Kidney (tissue), 14 donors: ENCODE results near the gene ABHD10. TPM values are rescaled to one million over a fixed set of nuclear protein-coding genes. Genes with fewer than 3 reads are reported as not detected.

Experiments
- DNase-seq, 5 donors: peaks; one replicate each; pipeline ENCODE4 v3.0.0-alpha.2; 2013 to 2020
- FAIRE-seq: peaks from 2 replicates; lab custom pipeline; 2012; peaks lifted over from hg19 to GRCh38; lab: Jason Lieb, UNC
- H3K27ac ChIP-seq, 2 donors: one replicate each; pipeline ENCODE4 v1.7.0; 2013; ENCODE audit warnings: low read depth in 2 of 2, low read length in 2 of 2, inconsistent platforms in 1 of 2
- H3K27me3 ChIP-seq: one replicate; pipeline ENCODE4 v1.7.1; 2013; ENCODE audit warnings: low read length, inconsistent platforms; ENCODE audit not compliant: control insufficient read depth, insufficient read depth
- H3K36me3 ChIP-seq, 3 donors: one replicate each; pipeline versions ENCODE4 v1.7.0 to v1.7.1; 2013; ENCODE audit warnings: low read length in 3 of 3, control low read depth in 1 of 3, inconsistent platforms in 1 of 3; ENCODE audit not compliant: insufficient read depth in 3 of 3, control insufficient read depth in 2 of 3
- H3K4me1 ChIP-seq, 3 donors: one replicate each; pipeline versions ENCODE4 v1.7.0 to v1.7.1; 2013; ENCODE audit warnings: low read length in 3 of 3, inconsistent platforms in 1 of 3, low read depth in 1 of 3; ENCODE audit not compliant: control insufficient read depth in 2 of 3, insufficient read depth in 2 of 3
- H3K4me3 ChIP-seq, 3 donors: one replicate each; pipeline versions ENCODE4 v1.7.0 to v1.8.1; 2013; ENCODE audit warnings: low read length in 3 of 3, control low read depth in 1 of 3, inconsistent platforms in 1 of 3
- H3K9ac ChIP-seq, 3 donors: one replicate each; pipeline versions ENCODE4 v1.7.0 to v1.7.1; 2013; ENCODE audit warnings: low read length in 3 of 3, control low read depth in 1 of 3, inconsistent platforms in 1 of 3
- H3K9me3 ChIP-seq, 3 donors: one replicate each; pipeline versions ENCODE4 v1.7.0 to v1.7.1; 2013; ENCODE audit warnings: low read length in 3 of 3, control low read depth in 1 of 3, inconsistent platforms in 1 of 3; ENCODE audit not compliant: control insufficient read depth in 2 of 3, insufficient read depth in 1 of 3
- CTCF ChIP-seq: IDR thresholded peaks from 3 replicates; pipeline ENCODE4 v1.5.1; 2012; ENCODE audit warnings: mild to moderate bottlenecking, moderate library complexity, borderline replicate concordance; ENCODE audit not compliant: insufficient read depth; ENCODE audit errors: extremely low read depth
- intact Hi-C: fragments of 100-400 bp; cut with DNase I; formaldehyde crosslinking; loops from one replicate; pipeline ENCODE4 v1.11.1; 2022
- polyA plus RNA-seq: library from polyadenylated mRNA; stranded (reverse); fragments of 350-450 nt; fragmentation: Illumina TruSeq; extraction: RNeasy Lipid Tissue Mini Kit (QIAGEN cat#74804); gene quantifications from one replicate; pipeline ENCODE4 v1.2.3, GENCODE V29; 2014; ENCODE audit warnings: low read depth, low replicate concordance; ENCODE audit not compliant: insufficient read depth
- total RNA-seq: library from RNA; stranded (reverse); fragmentation: NEBNext Ultra II Directional; extraction: Animal tissue kit (Norgen Biotek cat#: 25700); gene quantifications from one replicate; pipeline ENCODE4 v1.2.1, GENCODE V29; 2021
- donor health status: control.
- donor health status: control.
- donor health status: control.
- donor health status: control.
- donor health status: control.
- donor health status: DM: yes; HTN: yes; CAD: no.
- donor health status: Normal renal cell carcinoma (clear cell type).

Gene ABHD10
- total and polyA plus RNA-seq, 2 donors from 2014 or later: 30.9 to 53.2 TPM

- intact Hi-C loops: no loop called here
- Histone ChIP-seq H3K36me3 (peaks cover 6 to 48% (median 21%) of the 10 kb centered on the region in 3 donors), H3K9me3 (no peaks in the 10 kb centered on the region), H3K9ac (no peak overlapping the region), H3K27me3 (no peaks in the 10 kb centered on the region), H3K27ac (no peak overlapping the region), H3K4me3 (no peak overlapping the region), H3K4me1 (no peaks in the 10 kb centered on the region)
- no peak for TF ChIP-seq CTCF
- no peak for FAIRE-seq
- no peak for DNase-seq
Measured at GRCh38 chr3:111943533-111943932, 35.3 kb upstream of the ABHD10 start.

- peaks cover 6 to 47% (median 17%) of the 10 kb centered on the region in 3 donors for H3K36me3 ChIP-seq
- TF ChIP-seq CTCF: no peak
- intact Hi-C loops: no loop called here
Measured at GRCh38 chr3:111944372-111944771, 34.5 kb upstream of the ABHD10 start.

GRCh38 chr3:111947231-111947630 is 31.6 kb upstream of the ABHD10 start:
- intact Hi-C loops: no loop called here
- DNase-seq: peak in 1 of 5 donors; percentile 60
- no peak overlapping the region for H3K9ac ChIP-seq

More at GRCh38 chr3:111944372-111944771, 34.5 kb upstream of the ABHD10 start:
- no peak for DNase-seq
- Histone ChIP-seq H3K4me1 (no peaks in the 10 kb centered on the region), H3K9me3 (no peaks in the 10 kb centered on the region), H3K4me3 (no peak overlapping the region), H3K9ac (no peak overlapping the region), H3K27ac (no peak overlapping the region), H3K27me3 (no peaks in the 10 kb centered on the region)
- no peak for FAIRE-seq

More at GRCh38 chr3:111947231-111947630, 31.6 kb upstream of the ABHD10 start:
- no peak for TF ChIP-seq CTCF
- H3K27ac ChIP-seq: no peak overlapping the region
- FAIRE-seq: peak; percentile 53
- no peak overlapping the region for H3K4me3 ChIP-seq
- no peaks in the 10 kb centered on the region for H3K4me1 ChIP-seq
- H3K27me3 ChIP-seq: no peaks in the 10 kb centered on the region
- no peaks in the 10 kb centered on the region for H3K9me3 ChIP-seq
- H3K36me3 ChIP-seq: peaks cover 3 to 29% (median 9%) of the 10 kb centered on the region in 3 donors
